Stimulated activated CD4-positive, alpha-beta T cell treated with anti-CD3 and anti-CD28 coated beads, Interleukin-2, amount 100 ng/mL, for 24 hours (primary cell): Measurements from ENCODE around the gene SLC13A3.

Source experiments
- DNase-seq, 2 donors: peaks; one replicate each; pipeline ENCODE4 v3.0.0-alpha.2; 2020

SLC13A3 gene

GRCh38 chr20:46552460-46553420 lies 98.5 kb downstream of the SLC13A3 start:
- peak; percentile 42 to 46 for DNase-seq

GRCh38 chr20:46551522-46552381 lies 99.5 kb downstream of the SLC13A3 start:
- no peak for DNase-seq

GRCh38 chr20:46550461-46550860 lies 100.8 kb downstream of the SLC13A3 start, which contains the start of gene OCSTAMP:
OCSTAMP (minus strand) TSS chr20:46550654; CDS start chr20:46550560, 94 bp downstream.
- DNase-seq, result no peak

GRCh38 chr20:46549188-46549972 lies 101.9 kb downstream of the SLC13A3 start:
- DNase-seq, result no peak

GRCh38 chr20:46548688-46549087 lies 102.6 kb downstream of the SLC13A3 start:
- DNase-seq, result no peak

- DNase-seq, result no peak
Measured at GRCh38 chr20:46547995-46548394, 103.3 kb downstream of the SLC13A3 start.

GRCh38 chr20:46546936-46547335 lies 104.3 kb downstream of the SLC13A3 start:
- DNase-seq, result no peak

- DNase-seq, result no peak
Measured at GRCh38 chr20:46546298-46546697, 105.0 kb downstream of the SLC13A3 start.

GRCh38 chr20:46545827-46546138 lies 105.5 kb downstream of the SLC13A3 start:
- no peak for DNase-seq

GRCh38 chr20:46545077-46545826 lies 106.0 kb downstream of the SLC13A3 start:
- peak; percentile 22 to 45 for DNase-seq

- DNase-seq, result no peak
Measured at GRCh38 chr20:46544576-46544975, 106.7 kb downstream of the SLC13A3 start.

GRCh38 chr20:46543959-46544358 lies 107.3 kb downstream of the SLC13A3 start:
- DNase-seq, result no peak

- DNase-seq, result no peak
Measured at GRCh38 chr20:46543033-46543432, 108.2 kb downstream of the SLC13A3 start.

- no peak for DNase-seq
Measured at GRCh38 chr20:46541229-46541935, 109.9 kb downstream of the SLC13A3 start.

- no peak for DNase-seq
Measured at GRCh38 chr20:46539113-46539512, 112.1 kb downstream of the SLC13A3 start.

- DNase-seq, result no peak
Measured at GRCh38 chr20:46530640-46531039, 120.6 kb downstream of the SLC13A3 start.

- no peak for DNase-seq
Measured at GRCh38 chr20:46523696-46524328, 127.4 kb downstream of the SLC13A3 start.

GRCh38 chr20:46523108-46523507 lies 128.2 kb downstream of the SLC13A3 start:
- DNase-seq, result no peak

GRCh38 chr20:46520976-46521579 lies 130.2 kb downstream of the SLC13A3 start:
- peak; percentile 40 to 44 for DNase-seq

GRCh38 chr20:46520540-46520939 lies 130.7 kb downstream of the SLC13A3 start:
- no peak for DNase-seq
